Smooth muscle cell (in vitro differentiated cells): ENCODE results near the gene RAC3. TPM values are rescaled to one million over a fixed set of nuclear protein-coding genes. Genes with fewer than 3 reads are reported as not detected.

Source experiments
- DNase-seq: peaks from one replicate; lab custom pipeline; 2025; ENCODE audit not compliant: unreplicated experiment; lab: John Stamatoyannopoulos, UW
- H2AFZ ChIP-seq: fragments of 200-600 bp; sonication (generic); 2 replicates; pipeline ENCODE4 v1.6.0; 2016; ENCODE audit warnings: antibody characterized with exemption, low read depth, mild to moderate bottlenecking
- H3F3A ChIP-seq: fragments of 200-600 bp; sonication (generic); 2 replicates; pipeline ENCODE4 v1.6.0; 2017; ENCODE audit warnings: antibody characterized with exemption, low read depth
- H3K27ac ChIP-seq: fragments of 200-600 bp; sonication (generic); 2 replicates; pipeline ENCODE4 v1.5.1; 2016; ENCODE audit warnings: low read depth, mild to moderate bottlenecking
- H3K27me3 ChIP-seq: fragments of 200-600 bp; sonication (generic); 2 replicates; pipeline ENCODE4 v1.6.1; 2016; ENCODE audit warnings: low read depth, mild to moderate bottlenecking
- H3K36me3 ChIP-seq: fragments of 200-600 bp; sonication (generic); 2 replicates; pipeline ENCODE4 v1.5.1; 2016; ENCODE audit warnings: low read depth
- H3K4me1 ChIP-seq: fragments of 200-600 bp; sonication (generic); 2 replicates; pipeline ENCODE4 v1.5.1; 2016; ENCODE audit warnings: low read depth
- H3K4me2 ChIP-seq: fragments of 200-600 bp; sonication (generic); 2 replicates; pipeline ENCODE4 v1.6.0; 2016; ENCODE audit warnings: mild to moderate bottlenecking
- H3K4me3 ChIP-seq: fragments of 200-600 bp; sonication (generic); 2 replicates; pipeline ENCODE4 v1.5.1; 2016; ENCODE audit warnings: mild to moderate bottlenecking
- H3K79me2 ChIP-seq: fragments of 200-600 bp; sonication (generic); 2 replicates; pipeline ENCODE4 v1.6.0; 2016; ENCODE audit warnings: low read depth, mild to moderate bottlenecking
- H3K9ac ChIP-seq: fragments of 200-600 bp; sonication (generic); 2 replicates; pipeline ENCODE4 v1.6.0; 2016; ENCODE audit warnings: low read depth
- H3K9me3 ChIP-seq: fragments of 200-600 bp; sonication (generic); replicated peaks from 2 replicates; pipeline ENCODE4 v1.5.1; 2016; ENCODE audit warnings: low read depth
- H4K20me1 ChIP-seq: fragments of 200-600 bp; sonication (generic); 2 replicates; pipeline ENCODE4 v1.6.0; 2016; ENCODE audit warnings: low read depth
- WGBS: methylation state at CpG from one replicate; pipeline ENCODE4 v1.1.7; 2016; ENCODE audit warnings: low lambda C conversion rate; 5-methylcytosine and 5-hydroxymethylcytosine counted together
- polyA plus RNA-seq: library from polyadenylated mRNA; unstranded; fragments of >200 nt; fragmentation: Nextera tagmentation; extraction: Ambion mirVana; gene quantifications from 2 replicates; pipeline ENCODE4 v1.2.1, GENCODE V29; 2016
- total RNA-seq: library from RNA; depleted of rRNA; stranded (reverse); fragments of >200 nt; gene quantifications from 2 replicates; pipeline ENCODE4 v1.2.3, GENCODE V29; 2014
- TF ChIP-seq, protein P1 (sequence below): fragments of 200-600 bp; sonication (generic); IDR thresholded peaks from 2 replicates; pipeline ENCODE4 v1.5.1; 2017; ENCODE audit warnings: borderline replicate concordance, mild to moderate bottlenecking, antibody characterized with exemption; ENCODE audit not compliant: insufficient read depth, poor library complexity, severe bottlenecking

Gene RAC3
- total and polyA plus RNA-seq, 2 experiments from 2014 or later: 15.3 to 33.0 TPM

DNA sequence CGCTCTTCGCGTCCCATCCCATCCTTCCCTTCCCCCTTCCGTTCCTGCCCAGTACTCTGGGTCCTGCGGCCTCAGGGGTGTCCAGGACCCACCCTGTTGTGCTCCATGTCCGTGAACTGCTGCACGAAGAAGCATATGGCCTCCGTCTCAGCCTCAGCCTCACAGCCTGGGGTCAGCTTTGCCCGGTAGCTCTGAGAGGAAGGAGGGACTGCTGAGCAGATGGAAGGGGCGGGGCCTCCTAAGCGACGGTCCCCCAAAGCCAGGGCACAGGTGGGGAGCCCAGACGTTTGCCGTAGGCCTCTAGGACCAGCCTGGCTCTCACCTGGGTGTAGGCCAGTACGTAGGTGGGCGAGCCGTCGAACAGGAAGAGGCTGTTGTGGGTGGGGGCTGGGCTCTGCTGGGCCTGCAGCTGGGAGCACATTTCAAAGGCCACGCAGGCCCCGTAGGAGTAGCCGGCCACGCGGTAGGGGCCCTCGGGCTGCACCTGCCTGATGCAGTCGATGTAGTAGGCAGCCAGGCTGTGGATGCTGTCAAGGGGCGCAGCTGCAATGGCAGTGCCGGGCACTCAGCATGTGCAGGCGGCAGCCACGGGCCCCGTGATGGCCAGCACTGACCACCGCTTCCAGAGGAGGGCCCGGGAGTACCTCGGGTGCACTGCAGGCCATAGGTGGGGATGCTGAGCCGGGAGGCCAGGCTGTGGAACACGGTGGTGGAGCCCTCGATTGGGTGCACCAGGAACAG, 48.7 kb downstream of the RAC3 start:
- no peak overlapping the region for H3K4me2 ChIP-seq
- H3K9me3 ChIP-seq: no peaks in the 10 kb centered on the region
- H3K4me3 ChIP-seq: no peak overlapping the region
- H2AFZ ChIP-seq: no peak overlapping the region
- H3K79me2 ChIP-seq: no peaks in the 10 kb centered on the region
- no peaks in the 10 kb centered on the region for H3K4me1 ChIP-seq
- no peak for DNase-seq
- no peaks in the 10 kb centered on the region for H3K36me3 ChIP-seq
- no peaks in the 10 kb centered on the region for H3K27me3 ChIP-seq
- H3K9ac ChIP-seq: no peak overlapping the region
- WGBS: 95% methylated on average over 36 of the region's 36 CpGs
- no peaks in the 10 kb centered on the region for H3F3A ChIP-seq
- H4K20me1 ChIP-seq: peaks cover 40% of the 10 kb centered on the region
- H3K27ac ChIP-seq: no peak overlapping the region
- TF ChIP-seq, protein P1, sequence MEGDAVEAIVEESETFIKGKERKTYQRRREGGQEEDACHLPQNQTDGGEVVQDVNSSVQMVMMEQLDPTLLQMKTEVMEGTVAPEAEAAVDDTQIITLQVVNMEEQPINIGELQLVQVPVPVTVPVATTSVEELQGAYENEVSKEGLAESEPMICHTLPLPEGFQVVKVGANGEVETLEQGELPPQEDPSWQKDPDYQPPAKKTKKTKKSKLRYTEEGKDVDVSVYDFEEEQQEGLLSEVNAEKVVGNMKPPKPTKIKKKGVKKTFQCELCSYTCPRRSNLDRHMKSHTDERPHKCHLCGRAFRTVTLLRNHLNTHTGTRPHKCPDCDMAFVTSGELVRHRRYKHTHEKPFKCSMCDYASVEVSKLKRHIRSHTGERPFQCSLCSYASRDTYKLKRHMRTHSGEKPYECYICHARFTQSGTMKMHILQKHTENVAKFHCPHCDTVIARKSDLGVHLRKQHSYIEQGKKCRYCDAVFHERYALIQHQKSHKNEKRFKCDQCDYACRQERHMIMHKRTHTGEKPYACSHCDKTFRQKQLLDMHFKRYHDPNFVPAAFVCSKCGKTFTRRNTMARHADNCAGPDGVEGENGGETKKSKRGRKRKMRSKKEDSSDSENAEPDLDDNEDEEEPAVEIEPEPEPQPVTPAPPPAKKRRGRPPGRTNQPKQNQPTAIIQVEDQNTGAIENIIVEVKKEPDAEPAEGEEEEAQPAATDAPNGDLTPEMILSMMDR: no peak

DNA sequence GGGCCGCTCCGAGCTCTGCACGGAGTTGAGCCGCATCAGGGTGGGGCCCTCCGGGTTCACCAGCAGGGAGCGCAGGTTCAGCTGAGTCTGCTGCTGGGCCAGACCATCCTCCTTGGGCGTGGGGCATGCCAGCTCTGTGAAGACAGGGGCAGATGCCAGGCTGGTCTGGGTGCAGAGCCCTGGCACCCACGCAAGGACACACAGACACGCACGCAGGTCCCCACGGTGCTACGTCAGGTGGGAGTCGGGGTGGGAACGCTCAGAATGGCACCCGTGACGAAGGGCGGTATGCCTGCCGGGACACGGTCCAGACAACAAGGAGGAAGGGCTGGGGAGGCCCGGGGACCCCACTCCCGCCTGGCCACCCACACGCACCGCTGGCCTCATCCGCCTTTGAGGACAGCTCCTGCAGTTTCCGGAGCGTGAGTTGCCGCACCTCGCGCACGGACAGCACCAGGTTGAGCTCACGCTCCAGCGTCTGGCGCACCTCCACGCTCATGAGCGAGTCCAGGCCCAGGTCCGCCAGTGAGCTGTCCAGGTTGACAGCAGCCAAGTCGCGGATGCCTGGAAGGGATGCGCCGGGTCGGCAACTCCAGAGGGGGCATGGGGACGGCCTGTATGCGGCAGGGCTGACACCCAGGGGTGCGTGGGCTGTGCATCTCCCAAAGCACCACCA, 49.4 kb downstream of the RAC3 start:
- Histone ChIP-seq H3K4me3 (no peak overlapping the region), H3K4me1 (no peaks in the 10 kb centered on the region), H3F3A (no peaks in the 10 kb centered on the region), H4K20me1 (peaks cover 40% of the 10 kb centered on the region), H3K4me2 (no peak overlapping the region), H3K36me3 (no peaks in the 10 kb centered on the region), H3K9ac (no peak overlapping the region), H3K79me2 (no peaks in the 10 kb centered on the region), H3K9me3 (no peaks in the 10 kb centered on the region), H3K27ac (no peak overlapping the region), H2AFZ (no peak overlapping the region), H3K27me3 (no peaks in the 10 kb centered on the region)
- 96% methylated on average over 33 of the region's 44 CpGs for WGBS
- no peak for DNase-seq
- TF ChIP-seq, protein P1: no peak

DNA sequence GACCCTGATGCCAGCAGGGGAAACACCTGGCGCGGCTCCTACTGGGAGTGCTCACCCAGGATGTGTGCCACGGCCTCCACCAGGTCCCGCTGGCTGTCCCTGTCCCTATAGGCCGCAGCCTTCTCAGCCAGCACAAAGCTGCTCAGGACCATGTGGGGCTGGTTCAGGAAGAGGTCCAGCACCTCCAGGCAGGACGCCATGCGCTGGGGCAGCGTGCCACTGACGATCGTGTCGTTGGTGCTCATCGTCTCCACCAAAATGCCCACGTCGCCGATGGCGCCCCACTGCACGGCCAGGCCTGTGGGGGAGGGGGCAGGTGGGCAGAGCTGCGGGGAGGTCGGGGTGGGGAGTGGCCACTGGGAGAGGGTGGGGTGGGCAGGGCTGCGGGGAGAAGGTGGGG, 50.1 kb downstream of the RAC3 start:
- Histone ChIP-seq H3K4me3 (no peak overlapping the region), H2AFZ (no peak overlapping the region), H3K79me2 (no peaks in the 10 kb centered on the region), H3K27ac (no peak overlapping the region), H3K9me3 (no peaks in the 10 kb centered on the region), H3K4me2 (no peak overlapping the region), H3K36me3 (no peaks in the 10 kb centered on the region), H4K20me1 (peaks cover 42% of the 10 kb centered on the region), H3K4me1 (no peaks in the 10 kb centered on the region), H3K9ac (no peak overlapping the region), H3F3A (no peaks in the 10 kb centered on the region), H3K27me3 (no peaks in the 10 kb centered on the region)
- 98% methylated on average over 19 of the region's 20 CpGs for WGBS
- DNase-seq: no peak
- TF ChIP-seq, protein P1: no peak
